Activated T-cell treated with anti-CD3 and anti-CD28 coated beads, Interleukin-2, amount 50 U/mL, for 48 hours (primary cell): ENCODE measurements around the gene NFKBIE.

Experiments
- DNase-seq, 2 experiments: peaks; one replicate each; pipeline ENCODE4 v3.0.0-alpha.2; 2020

NFKBIE gene

GRCh38 chr6:44272529-44272928 is 7.2 kb upstream of the NFKBIE start:
- DNase-seq: no peak

GRCh38 chr6:44271914-44272313 is 6.6 kb upstream of the NFKBIE start:
- no peak for DNase-seq

GRCh38 chr6:44271406-44271723 is 6.0 kb upstream of the NFKBIE start:
- DNase-seq: no peak

- no peak for DNase-seq
These were observed 5.4 kb upstream of the NFKBIE start for GRCh38 chr6:44270526-44271405.

GRCh38 chr6:44269921-44270525 is 4.7 kb upstream of the NFKBIE start, which contains the start of gene TMEM151B:
Gene TMEM151B, plus strand, starts transcription at chr6:44270450. Its CDS starts 293 bp downstream, at chr6:44270743.
- no peak for DNase-seq

GRCh38 chr6:44269178-44269920 is 4.0 kb upstream of the NFKBIE start:
- no peak for DNase-seq

- DNase-seq: peak; percentile 74 to 79
These were observed 2.8 kb upstream of the NFKBIE start for GRCh38 chr6:44268095-44268628.

- DNase-seq: no peak
These were observed 1.9 kb upstream of the NFKBIE start for GRCh38 chr6:44267252-44267651.

GRCh38 chr6:44266347-44266746 is 996 bp upstream of the NFKBIE start:
- DNase-seq: no peak

- DNase-seq: no peak
These were observed 427 bp upstream of the NFKBIE start for GRCh38 chr6:44265722-44266233.

GRCh38 chr6:44264154-44265006 is 971 bp downstream of the NFKBIE start:
- peak; percentile 58 to 64 for DNase-seq

- peak in 1 of 2 experiments; percentile 54 for DNase-seq
These were observed 1.8 kb downstream of the NFKBIE start for GRCh38 chr6:44263354-44264100.

- DNase-seq: no peak
These were observed 2.6 kb downstream of the NFKBIE start for GRCh38 chr6:44262467-44263353.

- DNase-seq: no peak
These were observed 3.8 kb downstream of the NFKBIE start for GRCh38 chr6:44261581-44261980.

- no peak for DNase-seq
These were observed 4.7 kb downstream of the NFKBIE start for GRCh38 chr6:44260451-44261297.

- no peak for DNase-seq
These were observed 5.3 kb downstream of the NFKBIE start for GRCh38 chr6:44260011-44260410.

- DNase-seq: no peak
These were observed 6.4 kb downstream of the NFKBIE start for GRCh38 chr6:44258921-44259320.

- no peak for DNase-seq
These were observed 7.0 kb downstream of the NFKBIE start for GRCh38 chr6:44258325-44258863.

- DNase-seq: no peak
These were observed 7.5 kb downstream of the NFKBIE start for GRCh38 chr6:44257753-44258324.
